GM18511 (cell line): ENCODE data around the gene CCDC197.

Experiments used
- ATAC-seq: cut with Tn5 transposase; IDR thresholded peaks from one replicate; pipeline ENCODE4 v1.9.1; 2021; ENCODE audit warnings: mild to moderate bottlenecking, moderate library complexity; ENCODE audit not compliant: unreplicated experiment

Gene CCDC197

DNA sequence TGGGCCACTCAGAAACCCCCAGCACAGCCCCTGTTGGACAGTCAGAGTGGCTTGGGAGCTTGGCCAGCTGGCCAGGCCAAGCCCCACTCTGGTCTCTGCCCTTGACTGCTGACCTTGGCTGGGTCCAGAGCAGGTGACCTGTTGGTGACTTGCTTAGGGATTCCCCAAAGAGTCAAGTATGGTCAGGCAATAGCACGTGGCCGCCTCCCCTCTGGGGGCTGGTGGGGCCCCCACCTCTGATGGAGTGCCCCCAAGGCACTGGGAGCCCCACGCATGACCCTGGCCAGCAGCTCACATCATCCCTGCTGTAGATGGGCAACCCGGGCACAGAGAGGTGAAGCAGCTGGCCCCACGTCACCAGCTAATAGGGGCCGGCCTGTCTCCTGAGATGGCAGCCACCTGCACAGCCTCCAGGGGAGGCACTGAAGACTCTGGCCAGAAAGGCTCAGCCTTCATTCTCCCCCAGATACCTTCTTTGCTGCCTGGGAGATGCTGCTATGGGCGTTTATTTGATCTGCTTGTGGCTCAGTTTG lies 1.8 kb downstream of the CCDC197 start:
- no peak for ATAC-seq

GRCh38 chr14:93999573-93999972 lies 2.5 kb downstream of the CCDC197 start:
- no peak for ATAC-seq

- no peak for ATAC-seq
Measured at GRCh38 chr14:94000267-94000666, 3.2 kb downstream of the CCDC197 start.

- ATAC-seq = no peak
Measured at GRCh38 chr14:94001016-94001415, 3.9 kb downstream of the CCDC197 start.

- ATAC-seq = peak; percentile 65
Measured at GRCh38 chr14:94001501-94002396, 4.6 kb downstream of the CCDC197 start.

- no peak for ATAC-seq
Measured at GRCh38 chr14:94003397-94003796, 6.3 kb downstream of the CCDC197 start.

GRCh38 chr14:94004015-94004414 lies 6.9 kb downstream of the CCDC197 start:
- ATAC-seq = no peak

DNA sequence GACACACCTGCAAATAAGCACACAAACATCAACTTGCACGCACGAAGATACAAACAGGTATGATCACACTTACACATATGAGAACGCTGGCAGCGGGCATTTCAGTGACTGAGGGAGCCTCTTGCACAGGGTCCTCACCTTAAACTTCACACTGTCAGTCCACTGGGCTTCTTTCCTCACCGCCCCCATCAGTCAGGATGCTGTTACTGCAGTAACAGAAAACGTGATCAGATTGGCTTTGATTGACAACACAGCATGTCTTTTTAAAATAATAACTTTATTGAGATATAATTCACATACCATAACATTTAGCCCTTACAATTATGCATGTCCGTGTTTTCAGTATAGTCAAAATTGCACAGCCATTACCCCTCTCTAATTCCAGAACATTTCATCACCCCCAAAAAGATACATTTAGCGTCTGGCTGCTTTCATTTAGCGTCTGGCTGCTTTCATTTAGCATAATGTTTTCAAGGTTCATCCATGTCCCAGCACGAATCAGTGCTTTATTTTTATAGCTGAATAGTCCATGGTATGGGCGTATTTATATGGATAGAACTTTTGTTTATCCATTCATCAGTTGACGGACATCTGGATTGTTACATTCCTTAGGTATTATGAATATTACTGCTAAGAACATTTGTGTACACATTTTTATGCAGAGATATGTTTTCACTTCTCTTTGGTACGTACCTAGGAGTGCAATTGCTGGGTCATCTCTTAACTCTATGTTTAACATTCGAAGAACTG lies 8.4 kb downstream of the CCDC197 start:
- ATAC-seq = peak; percentile 43

- ATAC-seq = no peak
Measured at GRCh38 chr14:94008234-94008633, 11.1 kb downstream of the CCDC197 start.

DNA sequence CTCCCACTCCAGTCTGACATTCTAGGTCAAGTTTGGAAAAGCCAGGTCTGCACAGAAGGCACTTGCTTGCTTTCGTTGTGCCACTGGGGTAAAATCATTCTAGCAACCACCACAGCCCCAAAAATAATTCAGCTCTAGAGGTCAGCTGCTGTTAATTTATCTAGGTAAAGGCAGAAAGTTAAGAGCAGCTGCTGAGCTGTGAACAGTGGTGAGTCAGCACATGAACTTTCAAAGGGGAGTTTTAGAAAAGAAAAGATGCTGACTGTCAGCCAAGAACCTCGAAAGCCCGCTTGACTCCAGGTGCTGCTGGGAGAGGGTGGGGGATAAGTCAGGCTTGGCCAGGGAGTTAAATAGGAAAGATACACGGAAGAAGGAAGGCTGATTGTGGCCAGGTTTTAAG lies 12.7 kb downstream of the CCDC197 start:
- ATAC-seq = peak; percentile 71

DNA sequence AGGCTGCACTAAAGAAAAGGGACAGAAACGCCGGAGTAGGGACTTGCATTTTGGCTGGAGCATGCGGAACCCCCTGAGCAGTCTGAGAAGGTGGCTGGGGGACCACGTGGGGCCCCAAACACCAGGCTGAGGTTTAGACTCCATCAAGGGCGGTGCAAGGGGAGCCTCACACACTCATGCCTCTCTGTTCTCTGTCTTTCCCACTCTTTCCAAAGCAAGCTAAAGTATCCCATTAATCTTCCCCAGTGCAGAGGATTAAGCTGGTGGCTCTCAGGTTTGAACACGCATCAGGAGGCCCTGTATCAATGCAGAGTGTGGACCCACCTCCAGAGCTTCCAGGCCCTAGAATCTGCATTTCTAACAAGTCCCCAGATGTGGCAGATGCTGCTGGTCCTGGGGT lies 13.5 kb downstream of the CCDC197 start:
- no peak for ATAC-seq

DNA sequence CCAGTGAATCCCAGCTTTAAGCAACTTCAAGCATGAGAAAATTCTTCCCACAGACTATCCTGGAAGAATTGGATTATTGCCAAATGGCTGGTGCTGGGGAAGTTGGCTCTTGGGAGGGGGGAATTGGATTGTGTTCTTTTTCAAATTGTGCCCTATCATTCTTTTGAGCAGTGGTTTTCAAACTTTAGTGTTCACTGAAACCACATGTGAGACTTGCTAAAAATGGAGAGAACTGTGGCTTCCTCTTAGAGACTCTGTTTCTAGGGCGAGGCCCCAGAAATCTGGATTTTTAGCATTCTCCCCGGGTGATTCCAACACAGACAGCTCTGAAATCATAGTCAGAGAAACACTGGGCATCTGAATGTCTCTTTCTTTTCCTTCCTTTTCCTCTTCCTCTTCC lies 14.7 kb downstream of the CCDC197 start:
- ATAC-seq = no peak

DNA sequence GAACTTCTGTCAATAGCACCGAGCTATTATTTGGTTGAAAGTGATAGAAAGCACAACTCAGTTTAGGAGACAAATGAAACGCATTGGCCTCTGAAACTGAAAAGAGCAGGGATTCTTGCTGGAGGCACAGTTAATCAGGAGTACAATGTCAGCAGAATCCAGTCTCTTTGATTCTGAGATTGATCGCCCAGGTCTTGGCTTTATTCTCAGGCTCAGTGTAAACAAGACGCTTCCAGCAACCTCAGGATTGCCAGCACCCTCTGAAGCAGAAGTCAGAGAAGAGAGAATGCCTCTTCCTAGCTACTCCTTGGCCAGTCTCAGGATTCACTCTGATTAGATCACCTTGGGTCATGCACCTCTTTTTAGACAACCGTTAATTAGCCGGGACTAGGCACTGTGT lies 17.3 kb downstream of the CCDC197 start:
- no peak for ATAC-seq

- ATAC-seq = no peak
Measured at GRCh38 chr14:94015223-94015622, 18.1 kb downstream of the CCDC197 start.

- no peak for ATAC-seq
Measured at GRCh38 chr14:94016446-94016976, 19.4 kb downstream of the CCDC197 start.

DNA sequence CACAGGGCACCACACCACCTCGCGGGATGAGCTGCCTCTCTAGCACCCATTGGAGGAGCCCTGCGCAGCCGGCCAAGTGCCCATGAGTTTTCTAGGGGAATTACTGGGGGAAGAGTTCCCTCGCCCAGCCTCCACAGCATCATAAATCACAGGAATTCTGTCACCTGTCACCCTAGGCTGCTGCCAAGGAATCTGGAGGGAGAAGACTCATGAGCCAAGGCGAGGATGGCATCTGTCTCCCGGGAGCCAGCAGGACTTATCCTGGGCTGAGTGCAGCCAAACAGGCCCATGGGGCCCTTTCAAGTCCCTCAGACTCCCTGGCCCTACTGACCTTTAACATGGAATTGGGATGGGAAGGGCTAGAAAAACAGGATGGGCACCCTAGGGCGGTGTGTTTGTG lies 21.2 kb downstream of the CCDC197 start:
- no peak for ATAC-seq

DNA sequence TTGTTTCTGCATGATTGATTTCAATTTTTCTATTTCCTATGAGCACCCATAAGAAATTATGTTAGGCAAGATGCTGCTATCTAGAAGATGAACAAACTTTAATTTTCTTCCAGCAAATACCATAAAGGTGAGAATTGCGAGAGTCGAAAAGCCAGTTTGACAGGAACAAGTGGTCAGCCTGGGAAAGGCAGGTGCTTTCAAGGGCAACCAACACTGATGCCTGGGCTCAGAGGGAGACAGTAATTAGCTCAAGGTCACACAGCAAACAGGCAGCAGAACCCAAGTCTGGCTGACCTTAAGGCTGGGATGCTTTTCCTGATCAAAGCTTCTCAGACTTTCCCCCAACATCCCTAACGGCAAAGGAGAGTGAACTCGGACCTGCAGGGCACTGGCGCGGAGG lies 22.2 kb downstream of the CCDC197 start:
- ATAC-seq = no peak

DNA sequence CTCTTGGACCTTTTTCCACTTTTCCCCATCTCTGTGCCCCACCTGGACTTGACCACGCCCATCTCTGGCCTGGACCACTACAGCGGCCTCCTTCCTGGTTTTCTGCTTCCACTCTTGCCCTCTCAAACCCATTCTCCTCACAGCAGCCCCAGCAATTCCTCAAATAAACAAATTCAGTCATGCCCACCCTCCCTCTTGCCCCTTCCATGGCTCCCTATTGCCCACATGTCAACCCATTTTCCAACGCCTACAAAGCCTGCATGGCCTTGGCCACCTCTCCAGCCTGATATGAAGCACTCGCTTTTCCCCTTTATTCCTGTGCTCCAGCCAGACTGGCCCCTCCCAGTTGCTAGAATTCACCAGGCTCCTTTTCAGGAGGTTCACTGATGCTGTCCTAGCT lies 23.2 kb downstream of the CCDC197 start:
- no peak for ATAC-seq

GRCh38 chr14:94021001-94021400 lies 23.9 kb downstream of the CCDC197 start:
- ATAC-seq = no peak

DNA sequence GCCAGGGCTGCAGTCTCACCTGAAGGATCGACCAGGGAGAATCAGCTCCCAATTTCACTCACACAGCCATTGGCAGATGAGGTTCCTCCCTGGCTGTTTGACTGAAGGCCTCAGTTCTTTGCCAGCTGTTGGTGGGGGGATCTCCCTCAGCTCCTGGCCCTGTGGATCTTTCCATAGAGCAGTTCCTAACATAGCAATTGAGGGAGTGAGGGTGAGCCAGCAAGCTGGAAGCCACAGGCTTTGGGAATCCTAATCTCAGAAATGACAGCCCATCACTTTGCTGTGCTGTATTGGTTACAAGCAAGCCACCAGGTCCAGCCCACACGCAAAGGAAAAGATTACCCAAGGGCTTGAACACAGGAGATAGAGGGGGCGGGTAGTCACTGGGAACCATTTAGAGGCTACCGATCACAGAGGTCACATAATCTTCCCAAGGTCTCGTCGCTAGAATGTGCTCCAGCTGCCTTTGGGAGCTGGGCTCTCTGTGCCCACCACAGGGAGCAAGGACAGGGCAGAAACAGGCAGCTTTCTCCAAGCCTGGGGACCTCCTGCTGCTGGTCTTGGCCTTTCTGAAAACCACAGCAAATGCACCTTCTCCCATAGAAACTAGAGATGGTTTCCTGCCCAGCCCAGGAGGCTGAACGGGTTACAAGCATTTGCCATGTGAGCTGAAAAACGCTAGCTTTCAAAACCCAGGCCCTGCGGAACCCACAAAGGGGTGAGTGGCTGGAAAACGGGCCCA lies 24.5 kb downstream of the CCDC197 start:
- no peak for ATAC-seq
